RWPE1 (cell line): ENCODE measurements around the gene UPF3A.
"Not testable (repeated sequence)": the region's sequence is repeated elsewhere in the genome, so short reads cannot be mapped to it uniquely, and the experiment has no call there.

Source experiments
- CTCF ChIA-PET: fragments of 350-600 bp; sonication (Branson Sonifier 250); formaldehyde crosslinking; extraction: SDS; loops from one replicate; lab custom pipeline; 2021; lab: Yijun Ruan, JAX
- POLR2A ChIA-PET: fragments of 400-600 bp; formaldehyde crosslinking; extraction: SDS; loops from one replicate; lab custom pipeline; 2020; ENCODE audit warnings: antibody characterized with exemption; ENCODE audit not compliant: low non-redundant PET; lab: Yijun Ruan, JAX
- DNase-seq: peaks from one replicate; pipeline ENCODE4 v3.0.0; 2012; ENCODE audit warnings: low spot score
- H3K27ac ChIP-seq: fragments of 450-650 bp; 2 replicates; pipeline ENCODE4 v1.5.1; 2017
- CTCF ChIP-seq: fragments of 450-650 bp; conservative IDR thresholded peaks from 2 replicates; pipeline ENCODE4 v1.5.1; 2017; ENCODE audit warnings: low read depth, mild to moderate bottlenecking

Gene UPF3A

GRCh38 chr13:114249077-114249476 lies 32.3 kb upstream of the UPF3A start:
- ChIA-PET POLR2A (no interaction called here), CTCF (interaction anchor here (0.6 to 1.2 kb wide), 2 partner anchors 8 to 20 kb away, joined by 3 read pairs; no protein-coding TSS in a partner anchor)
- no peak for TF ChIP-seq CTCF
- no peak for DNase-seq
- H3K27ac ChIP-seq: no peak overlapping the region

- DNase-seq, H3K27ac ChIP-seq, CTCF ChIA-PET, POLR2A ChIA-PET: not testable (repeated sequence)
Measured at GRCh38 chr13:114251639-114252440, 29.6 kb upstream of the UPF3A start.

GRCh38 chr13:114256547-114256946 lies 24.9 kb upstream of the UPF3A start:
- DNase-seq: no peak
- CTCF ChIA-PET: no interaction called here
- no peak for TF ChIP-seq CTCF
- POLR2A ChIA-PET: no interaction called here
- no peak overlapping the region for H3K27ac ChIP-seq

GRCh38 chr13:114257014-114257413 lies 24.4 kb upstream of the UPF3A start:
- TF ChIP-seq CTCF: no peak
- POLR2A ChIA-PET: no interaction called here
- CTCF ChIA-PET: interaction anchor here (0.6 kb wide), 1 partner anchor 223 kb away, joined by 3 read pairs; no protein-coding TSS in a partner anchor
- no peak overlapping the region for H3K27ac ChIP-seq
- DNase-seq: no peak

- no peak for TF ChIP-seq CTCF
- no peak overlapping the region for H3K27ac ChIP-seq
- ChIA-PET CTCF (interaction anchor here (0.6 kb wide), 1 partner anchor 654 kb away, joined by 3 read pairs; no protein-coding TSS in a partner anchor), POLR2A (no interaction called here)
- DNase-seq: no peak
Measured at GRCh38 chr13:114258589-114258988, 22.8 kb upstream of the UPF3A start.

- no peak for TF ChIP-seq CTCF
- no peak overlapping the region for H3K27ac ChIP-seq
- ChIA-PET POLR2A (no interaction called here), CTCF (no interaction called here)
- no peak for DNase-seq
Measured at GRCh38 chr13:114259374-114259773, 22.0 kb upstream of the UPF3A start.

GRCh38 chr13:114259974-114260373 lies 21.4 kb upstream of the UPF3A start:
- POLR2A ChIA-PET: no interaction called here
- no peak overlapping the region for H3K27ac ChIP-seq
- DNase-seq: no peak
- no peak for TF ChIP-seq CTCF
- CTCF ChIA-PET: no interaction called here
